Gastrocnemius medialis (tissue), 4 donors: ENCODE data around the gene NMRK1. TPM values are rescaled to one million over a fixed set of nuclear protein-coding genes. Genes with fewer than 3 reads are reported as not detected.

Source experiments
- ATAC-seq, 2 donors: fragments of 150-250 bp; one replicate each; pipeline ENCODE4 v1.9.1; 2016
- DNase-seq, 2 donors: peaks; one replicate each; pipeline ENCODE4 v3.0.0-alpha.2; 2019
- H3K27ac ChIP-seq, 4 donors: fragments of 200-600 bp; sonication (generic); 1 replicate in 1 of 4; 2 replicates in 3 of 4; pipeline ENCODE4 v1.5.1; 2016 to 2018; ENCODE audit warnings: mild to moderate bottlenecking in 2 of 4, moderate library complexity in 1 of 4
- H3K27me3 ChIP-seq, 3 donors: fragments of 200-600 bp; sonication (generic) in 2 of 3; 1 replicate in 1 of 3; 2 replicates in 2 of 3; pipeline versions ENCODE4 v1.5.1 to v1.6.0; 2016 to 2019; ENCODE audit warnings: mild to moderate bottlenecking in 1 of 3, moderate library complexity in 1 of 3
- H3K36me3 ChIP-seq, 2 donors: fragments of 200-600 bp; sonication (generic) in 1 of 2; one replicate each; pipeline ENCODE4 v1.5.1; 2017 to 2018
- H3K4me1 ChIP-seq, 2 donors: fragments of 200-600 bp; sonication (generic) in 1 of 2; one replicate each; pipeline ENCODE4 v1.5.1; 2016 to 2017; ENCODE audit warnings: mild to moderate bottlenecking in 2 of 2
- H3K4me3 ChIP-seq, 4 donors: fragments of 200-600 bp; sonication (generic) in 3 of 4; 1 replicate in 1 of 4; 2 replicates in 3 of 4; pipeline ENCODE4 v1.5.1; 2016 to 2019; ENCODE audit warnings: mild to moderate bottlenecking in 2 of 4
- H3K9me3 ChIP-seq, 3 donors: fragments of 200-600 bp; sonication (generic) in 2 of 3; 1 replicate in 1 of 3; 2 replicates in 2 of 3; pipeline ENCODE4 v1.5.1; 2016 to 2019
- CTCF ChIP-seq, 5 experiments: fragments of 450-650 bp in 3 of 5; fragments of 200-600 bp in 2 of 5; sonication (generic) in 2 of 5; IDR thresholded peaks in 4 of 5; conservative IDR thresholded peaks in 1 of 5; 1 replicate in 4 of 5; 2 replicates in 1 of 5; pipeline ENCODE4 v1.5.1; 2016 to 2019; ENCODE audit warnings: antibody characterized with exemption in 5 of 5, mild to moderate bottlenecking in 3 of 5, moderate library complexity in 3 of 5
- POLR2A ChIP-seq, 2 donors: fragments of 450-650 bp; IDR thresholded peaks; one replicate each; pipeline ENCODE4 v1.6.1; 2017; ENCODE audit warnings: antibody characterized with exemption in 2 of 2, mild to moderate bottlenecking in 2 of 2, moderate library complexity in 2 of 2
- in situ Hi-C, 4 donors: fragments of 200-750 bp; cut with MboI; loops; one replicate each; pipeline versions ENCODE4 v1.15.0 to v1.8.0; 2017; ENCODE audit warnings: low sequenced_read_pairs in 4 of 4
- intact Hi-C: fragments of 100-400 bp; cut with DNase I; formaldehyde crosslinking; loops from one replicate; pipeline ENCODE4 v1.15.1; 2023; ENCODE audit warnings: low total_unique reads
- total RNA-seq, 4 donors: library from RNA; depleted of rRNA; stranded (reverse); fragments of >200 nt; gene quantifications; one replicate each; pipeline versions ENCODE4 v1.1.0 to v1.2.3, GENCODE V29; 2016

The NMRK1 gene
- total RNA-seq, 4 donors from 2014 or later: 10.5 to 20.6 (median 18.6) TPM

- Histone ChIP-seq H3K9me3 (no peaks in the 10 kb centered on the region), H3K4me1 (peaks cover 0 to 20% of the 10 kb centered on the region in 2 donors), H3K36me3 (no peaks in the 10 kb centered on the region), H3K4me3 (peak overlapping the region; percentile 79 to 97 (median 90)), H3K27ac (peak overlapping the region; percentile 89 to 99 (median 94)), H3K27me3 (no peaks in the 10 kb centered on the region)
- TF ChIP-seq POLR2A (IDR thresholded peaks at IDR 0.05) (no peak), CTCF (IDR thresholded peaks at IDR 0.05 in 4 of 5, conservative IDR thresholded peaks at IDR 0.05 in 1 of 5) (peak in 4 of 5 experiments; percentile 18 to 54 (median 44))
- peak; percentile 12 to 23 for ATAC-seq
- in situ Hi-C loops: loop anchor here in 1 of 4 donors (10.0 kb wide), 1 partner anchor 64 kb away; the partner anchor contains the start of gene CARNMT1
- intact Hi-C loops: loop anchor here (1.0 to 10.0 kb wide), 3 partner anchors 61 to 1306 kb away; partner anchors contain the start of genes C9orf40, CARNMT1 and RFK
- peak; percentile 25 to 51 for DNase-seq
These were observed 854 bp upstream of the NMRK1 start for GRCh38 chr9:75088646-75089372.

- H3K27me3 ChIP-seq: no peaks in the 10 kb centered on the region
- peaks cover 0 to 20% of the 10 kb centered on the region in 2 donors for H3K4me1 ChIP-seq
- H3K27ac ChIP-seq: peak overlapping the region; percentile 89 to 99 (median 94)
- peak overlapping the region; percentile 80 to 97 (median 88) for H3K4me3 ChIP-seq
- ATAC-seq (peak; percentile 59 to 69), DNase-seq (peak; percentile 41 to 56)
- no peaks in the 10 kb centered on the region for H3K9me3 ChIP-seq
- TF ChIP-seq POLR2A (IDR thresholded peaks at IDR 0.05): no peak
- in situ Hi-C loops: loop anchor here in 1 of 4 donors (10.0 kb wide), 1 partner anchor 63 kb away; the partner anchor contains the start of gene CARNMT1
- intact Hi-C loops: loop anchor here (10.0 kb wide), 1 partner anchor 1307 kb away; the partner anchor contains the start of gene RFK
- no peaks in the 10 kb centered on the region for H3K36me3 ChIP-seq
These were observed 599 bp downstream of the NMRK1 start for GRCh38 chr9:75087289-75087823.

- TF ChIP-seq CTCF (IDR thresholded peaks at IDR 0.05 in 4 of 5, conservative IDR thresholded peaks at IDR 0.05 in 1 of 5): no peak
- TF ChIP-seq POLR2A (IDR thresholded peaks at IDR 0.05): no peak
- ATAC-seq: no peak
These were observed 1.2 kb downstream of the NMRK1 start for GRCh38 chr9:75086541-75087288.

GRCh38 chr9:75085640-75086039 lies 2.3 kb downstream of the NMRK1 start:
- H3K27me3 ChIP-seq: no peaks in the 10 kb centered on the region
- DNase-seq: no peak
- TF ChIP-seq POLR2A (IDR thresholded peaks at IDR 0.05): no peak
- TF ChIP-seq CTCF (IDR thresholded peaks at IDR 0.05 in 4 of 5, conservative IDR thresholded peaks at IDR 0.05 in 1 of 5): no peak
- in situ Hi-C loops (loop anchor here in 1 of 4 donors (10.0 kb wide), 1 partner anchor 61 kb away; the partner anchor contains the start of gene CARNMT1), intact Hi-C loops (loop anchor here (10.0 kb wide), 1 partner anchor 1309 kb away; the partner anchor contains the start of gene RFK)
- no peaks in the 10 kb centered on the region for H3K9me3 ChIP-seq
- H3K36me3 ChIP-seq: no peaks in the 10 kb centered on the region
- no peak for ATAC-seq
- H3K4me3 ChIP-seq: no peak overlapping the region
- peak overlapping the region in 2 of 4 donors; percentile 98 to 99 for H3K27ac ChIP-seq
- H3K4me1 ChIP-seq: peaks cover 0 to 13% of the 10 kb centered on the region in 2 donors

More at GRCh38 chr9:75086541-75087288, 1.2 kb downstream of the NMRK1 start:
- intact Hi-C loops (loop anchor here (10.0 kb wide), 1 partner anchor 1308 kb away; the partner anchor contains the start of gene RFK), in situ Hi-C loops (loop anchor here in 1 of 4 donors (10.0 kb wide), 1 partner anchor 62 kb away; the partner anchor contains the start of gene CARNMT1)
- Histone ChIP-seq H3K4me3 (peak overlapping the region; percentile 80 to 97 (median 88)), H3K27me3 (no peaks in the 10 kb centered on the region), H3K27ac (peak overlapping the region; percentile 89 to 99 (median 94)), H3K4me1 (peaks cover 0 to 18% of the 10 kb centered on the region in 2 donors), H3K9me3 (no peaks in the 10 kb centered on the region), H3K36me3 (no peaks in the 10 kb centered on the region)
- DNase-seq: peak in 1 of 2 donors; percentile 38
